GM21529 (cell line): Measurements from ENCODE around the gene RNF214.
"Not testable (repeated sequence)": the region's sequence is repeated elsewhere in the genome, so short reads cannot be mapped to it uniquely, and the experiment has no call there.

Experiments
- ATAC-seq: cut with Tn5 transposase; IDR thresholded peaks from one replicate; pipeline ENCODE4 v1.9.1; 2021; ENCODE audit not compliant: unreplicated experiment

RNF214 gene

DNA sequence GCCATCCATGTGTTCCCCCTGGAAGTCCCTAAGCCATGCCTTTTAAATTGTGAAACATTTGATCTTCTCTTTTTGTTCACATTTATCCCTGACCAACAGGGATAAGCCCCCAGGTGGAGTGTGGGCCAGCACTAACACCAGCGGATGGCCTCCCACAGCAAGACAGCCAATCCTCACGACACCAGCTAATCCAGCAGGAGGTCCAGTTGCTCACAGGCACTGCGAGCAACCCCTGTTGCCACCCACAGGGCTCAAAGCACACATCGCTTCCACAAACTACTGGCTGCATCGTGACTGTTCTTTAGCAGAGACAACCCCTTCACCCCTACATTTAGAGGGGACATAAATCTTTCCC lies 2.6 kb upstream of the RNF214 start:
- no peak for ATAC-seq

DNA sequence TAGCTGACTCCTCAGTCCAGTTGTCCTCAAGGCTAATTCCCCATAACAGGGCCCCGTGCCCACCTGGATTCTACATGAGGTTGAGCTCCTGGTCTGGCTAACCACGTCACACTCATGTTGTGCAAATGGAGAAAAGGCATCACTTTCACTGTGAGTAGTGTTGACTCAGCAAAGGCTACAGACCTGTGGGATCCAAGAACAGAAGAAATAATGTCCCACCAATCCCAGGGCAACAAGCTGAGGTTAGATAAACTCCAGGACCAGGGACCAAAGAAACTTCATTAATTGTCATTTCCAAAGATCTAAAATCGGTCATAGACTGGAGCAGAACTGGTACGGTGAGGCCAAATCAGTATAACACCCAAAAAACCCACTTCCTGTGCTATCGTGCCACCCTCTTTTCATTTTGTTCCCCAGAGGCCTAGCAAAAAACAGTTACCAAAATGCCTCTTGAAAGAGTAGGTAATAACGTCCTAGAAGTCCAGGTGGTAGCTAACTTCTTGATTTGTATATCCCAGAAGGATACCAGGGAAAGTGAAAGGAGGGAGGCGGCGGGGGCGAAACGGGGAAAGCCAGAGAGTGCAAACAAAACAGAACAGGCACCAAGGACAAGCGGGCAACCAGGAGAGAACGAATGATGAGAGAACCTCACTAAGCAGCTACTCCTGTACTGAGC lies 2.0 kb upstream of the RNF214 start:
- no peak for ATAC-seq

DNA sequence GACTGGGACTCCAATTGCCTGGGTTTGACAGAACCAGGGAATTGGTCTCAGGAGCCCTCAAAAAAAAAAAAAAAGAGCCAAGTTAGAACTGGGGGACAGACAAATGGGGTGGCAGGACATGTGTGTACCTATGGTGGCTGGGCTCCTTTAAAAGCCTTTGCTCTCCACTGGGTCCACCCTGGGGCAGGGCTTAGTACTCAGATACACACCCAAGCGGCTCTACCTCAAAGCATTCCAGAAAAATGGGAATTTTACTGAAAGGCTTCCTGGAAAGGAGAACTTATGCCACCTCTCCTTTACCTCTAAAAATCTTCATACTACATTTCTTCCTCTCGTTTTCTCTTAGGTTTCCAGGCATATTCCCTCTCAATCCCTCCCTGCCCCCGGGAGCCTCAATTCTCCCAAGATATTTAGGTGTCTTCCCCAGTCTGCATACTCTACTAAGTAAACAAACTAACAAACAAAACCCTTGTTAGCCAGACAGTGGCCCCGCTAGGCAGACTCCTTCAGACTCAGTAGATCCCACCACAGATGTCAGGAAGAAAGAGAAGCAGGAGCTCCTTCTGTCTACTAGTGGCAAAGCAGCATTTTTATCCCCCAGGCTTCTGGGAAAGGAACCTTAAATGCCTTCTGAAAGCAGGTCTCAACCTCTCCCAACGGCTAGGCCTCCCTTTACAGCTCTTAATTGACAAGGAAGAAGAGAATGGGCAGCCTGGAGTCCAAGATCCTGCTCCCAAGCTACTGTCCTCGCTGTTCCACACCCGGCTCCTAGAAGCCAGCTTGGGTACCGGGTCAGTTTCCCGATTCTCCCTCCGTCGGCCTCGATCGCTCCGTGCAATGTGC lies 1.3 kb upstream of the RNF214 start:
- ATAC-seq = no peak

DNA sequence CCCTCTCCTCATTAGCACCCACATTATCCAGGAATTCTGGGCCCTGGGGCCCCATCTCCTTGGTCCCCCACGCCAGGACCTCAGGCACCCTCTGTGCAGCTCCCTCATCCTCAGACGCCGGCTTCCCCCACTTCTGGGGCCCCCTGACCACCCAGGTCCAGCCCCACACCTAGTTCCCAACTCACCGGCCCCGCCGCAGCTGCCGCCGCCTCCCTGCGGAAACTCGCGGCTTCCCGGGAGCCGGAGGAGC lies 704 bp upstream of the RNF214 start, which contains the start of gene PCSK7:
PCSK7 (minus strand) TSS at position 232 of the 250 bp plus-strand sequence. CDS start 2,229 bp downstream, outside the sequence.
- no peak for ATAC-seq

DNA sequence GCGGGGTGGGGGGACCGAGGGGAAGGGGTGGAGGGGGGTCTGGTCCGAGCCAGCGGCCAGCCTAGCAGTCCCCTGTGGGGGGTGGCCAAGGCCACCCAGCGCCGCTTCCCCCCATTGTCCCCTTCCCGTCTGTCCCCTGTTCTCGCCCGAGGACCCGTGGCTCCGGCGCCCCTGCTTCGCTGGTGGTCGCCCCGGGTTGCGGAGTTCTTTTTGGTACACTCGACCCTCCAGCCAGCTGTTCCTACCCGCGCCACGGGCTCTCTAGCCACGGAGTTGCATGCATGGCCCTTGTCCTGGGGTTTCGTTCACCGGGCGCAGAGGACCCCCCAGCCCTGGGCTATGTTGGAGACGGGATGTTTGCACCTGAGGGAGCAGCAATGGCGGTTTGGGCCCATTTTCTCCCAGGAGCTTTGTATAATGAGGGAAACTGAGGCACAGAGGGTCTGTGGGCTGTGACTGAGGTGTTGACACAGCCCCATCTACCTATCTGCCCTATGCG lies 489 bp downstream of the RNF214 start:
- ATAC-seq = no peak

DNA sequence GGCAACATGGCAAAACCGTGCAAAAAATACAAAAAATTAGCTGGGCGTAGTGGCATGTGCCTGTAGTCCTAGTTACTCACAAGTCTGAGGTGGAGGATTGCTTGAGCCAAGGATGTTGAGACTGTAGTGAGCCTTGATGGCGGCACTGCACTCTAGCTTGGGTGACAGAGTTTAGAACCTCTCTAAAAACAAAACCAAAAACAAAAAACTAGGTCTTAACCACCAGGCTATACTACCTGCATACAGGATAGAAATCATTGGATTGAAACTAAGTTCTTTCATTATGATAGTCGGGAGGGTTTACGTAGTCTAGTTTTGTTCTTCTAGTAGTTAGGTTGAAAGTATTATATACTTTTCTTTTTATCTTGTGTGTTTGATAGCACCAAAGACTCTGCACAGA lies 5.8 kb downstream of the RNF214 start:
- ATAC-seq = no peak

DNA sequence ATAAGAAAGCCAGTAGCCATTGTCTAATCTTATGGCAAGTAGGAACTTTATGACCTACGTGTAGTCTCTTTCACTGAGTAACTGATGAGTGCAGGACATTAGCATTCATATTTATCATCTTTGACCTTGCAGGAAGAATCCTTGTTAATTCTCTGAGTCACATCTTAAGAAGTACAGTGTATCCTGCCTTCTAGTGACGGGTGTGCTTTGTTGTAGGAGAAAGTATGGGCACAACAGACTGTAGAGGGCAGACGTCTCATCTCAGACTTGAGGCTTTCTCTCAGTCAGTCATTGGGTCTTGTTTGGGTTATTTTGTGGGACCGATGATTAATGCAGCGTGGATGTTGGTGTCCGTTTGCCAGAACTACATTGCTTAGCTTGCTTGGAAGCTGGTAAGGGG lies 6.8 kb downstream of the RNF214 start:
- ATAC-seq = no peak

DNA sequence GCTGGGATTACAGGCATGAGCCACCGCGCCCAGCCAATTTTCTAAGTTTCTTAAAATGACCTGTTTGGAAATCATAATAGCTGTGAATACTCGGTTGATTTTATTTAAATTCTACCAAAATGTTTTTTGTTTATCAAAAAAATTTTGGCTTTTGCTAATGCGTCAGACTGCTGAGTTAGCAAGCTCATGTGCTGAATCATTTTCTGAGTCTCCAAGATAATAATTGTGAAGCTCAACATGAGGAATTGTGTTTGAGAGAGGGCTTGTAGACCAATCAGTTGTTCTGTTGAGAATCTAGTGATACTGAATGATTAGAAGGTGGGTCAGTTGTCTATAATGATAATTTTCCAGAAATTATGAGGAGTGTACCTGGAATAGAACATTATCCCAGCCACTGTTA lies 15.9 kb downstream of the RNF214 start:
- ATAC-seq = no peak

DNA sequence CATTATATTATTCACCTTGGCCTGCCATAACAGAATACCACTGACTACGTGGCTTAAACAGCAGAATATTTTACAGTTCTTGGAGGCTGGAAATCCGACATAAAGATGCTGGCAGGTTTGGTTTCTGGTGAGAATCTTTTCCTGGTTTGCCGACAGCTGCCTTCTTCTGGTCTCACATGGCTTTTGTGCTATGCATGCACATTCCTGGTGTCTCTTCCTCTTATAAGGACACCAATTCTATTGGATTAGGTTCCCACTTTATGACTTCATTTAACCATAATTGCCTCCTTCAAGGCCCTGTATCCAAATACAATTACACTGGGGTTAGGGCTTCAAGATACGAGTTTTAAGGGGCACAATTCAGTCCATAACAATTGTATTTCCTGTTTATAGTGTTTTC lies 17.1 kb downstream of the RNF214 start:
- ATAC-seq = no peak

DNA sequence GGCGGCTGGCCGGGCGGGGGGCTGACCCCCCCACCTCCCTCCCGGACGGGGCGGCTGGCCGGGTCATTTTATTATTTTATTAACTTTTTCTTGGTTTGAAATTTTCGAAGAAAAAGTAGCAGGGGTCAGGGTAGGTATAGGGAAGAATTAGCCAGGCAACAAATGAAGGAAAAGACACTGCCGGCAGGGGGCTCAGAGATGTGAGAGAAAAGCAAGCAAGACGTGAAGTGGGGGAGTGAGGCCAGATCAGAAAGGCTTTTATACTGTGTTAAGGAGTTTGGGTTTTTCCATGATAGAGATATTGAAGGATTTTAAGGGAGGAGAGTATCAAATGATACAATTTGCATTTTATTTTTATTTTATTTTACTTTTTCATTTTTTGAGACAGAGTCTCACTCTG lies 19.0 kb downstream of the RNF214 start:
- no peak for ATAC-seq

DNA sequence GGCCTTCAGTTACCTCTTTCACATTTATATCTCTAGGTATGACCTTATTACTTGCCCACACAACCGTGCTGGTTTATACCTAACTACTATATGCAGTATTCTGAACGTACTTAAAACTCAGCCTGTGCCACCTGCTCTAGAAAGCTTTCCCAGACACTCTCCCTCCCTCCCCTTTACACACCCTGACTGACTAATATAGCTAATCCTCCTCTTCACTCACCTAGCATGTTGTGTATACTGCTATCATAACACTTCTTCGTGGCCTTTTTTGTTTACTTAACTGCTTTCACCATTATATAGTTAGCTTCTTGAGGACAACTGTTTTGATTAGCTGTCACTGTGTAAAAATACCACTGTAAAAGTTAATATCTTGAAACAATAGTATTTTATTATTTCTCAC lies 23.5 kb downstream of the RNF214 start:
- no peak for ATAC-seq

DNA sequence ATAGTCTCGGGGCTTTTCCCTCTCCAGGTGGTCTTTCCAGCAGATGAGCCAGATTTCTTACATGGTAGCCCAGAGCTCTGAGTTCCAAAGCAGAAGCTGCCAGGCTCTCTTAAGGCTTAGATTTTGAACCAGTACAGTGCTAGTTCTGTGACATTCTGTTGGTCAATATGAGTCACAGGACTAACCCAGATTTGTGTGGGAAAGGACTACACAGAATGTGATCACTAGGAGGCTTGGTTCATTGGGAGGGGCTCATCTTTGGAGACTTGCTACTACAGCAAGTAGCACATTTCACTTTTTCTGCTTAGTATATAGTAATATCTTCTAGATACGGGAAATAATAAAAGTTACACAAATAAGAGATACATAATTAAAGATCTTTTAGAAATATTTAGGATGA lies 24.1 kb downstream of the RNF214 start:
- no peak for ATAC-seq

DNA sequence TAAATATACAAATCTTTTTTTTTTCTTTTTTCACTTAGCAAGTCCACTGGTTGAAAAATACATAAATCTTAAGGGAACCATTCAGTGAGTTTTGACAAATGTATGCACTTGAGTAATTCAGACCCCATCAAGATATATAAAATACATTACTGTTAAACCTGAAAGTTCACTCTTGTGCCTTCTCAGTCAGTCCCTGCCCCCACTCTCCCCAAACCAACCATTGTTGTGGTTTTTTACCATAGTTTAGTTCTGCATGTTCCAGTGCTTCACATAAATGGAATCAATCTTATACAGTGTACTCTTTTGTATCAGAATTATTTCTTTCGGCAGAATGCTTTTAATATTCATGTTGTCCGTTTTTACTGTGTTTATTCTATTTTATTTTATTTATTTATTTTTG lies 26.1 kb downstream of the RNF214 start:
- ATAC-seq = no peak

DNA sequence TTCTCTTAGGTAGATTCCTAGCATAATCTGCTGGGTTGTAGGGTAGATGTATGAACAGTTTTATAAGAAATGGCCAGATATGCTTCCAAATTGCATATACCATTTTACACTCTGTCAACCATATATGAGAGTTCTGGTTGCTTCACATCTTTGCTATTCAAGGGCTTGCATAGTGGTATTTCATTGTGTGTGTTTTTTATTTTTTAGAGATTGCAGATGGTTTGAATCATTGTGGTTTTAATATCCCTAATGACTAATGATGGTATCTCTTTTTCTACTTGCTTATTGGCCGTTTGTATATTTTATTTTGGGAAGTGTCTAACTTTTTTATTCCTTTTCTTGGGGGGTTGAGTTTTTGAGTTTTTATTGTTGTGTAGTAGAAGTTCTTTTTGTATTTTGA lies 26.9 kb downstream of the RNF214 start:
- no peak for ATAC-seq

DNA sequence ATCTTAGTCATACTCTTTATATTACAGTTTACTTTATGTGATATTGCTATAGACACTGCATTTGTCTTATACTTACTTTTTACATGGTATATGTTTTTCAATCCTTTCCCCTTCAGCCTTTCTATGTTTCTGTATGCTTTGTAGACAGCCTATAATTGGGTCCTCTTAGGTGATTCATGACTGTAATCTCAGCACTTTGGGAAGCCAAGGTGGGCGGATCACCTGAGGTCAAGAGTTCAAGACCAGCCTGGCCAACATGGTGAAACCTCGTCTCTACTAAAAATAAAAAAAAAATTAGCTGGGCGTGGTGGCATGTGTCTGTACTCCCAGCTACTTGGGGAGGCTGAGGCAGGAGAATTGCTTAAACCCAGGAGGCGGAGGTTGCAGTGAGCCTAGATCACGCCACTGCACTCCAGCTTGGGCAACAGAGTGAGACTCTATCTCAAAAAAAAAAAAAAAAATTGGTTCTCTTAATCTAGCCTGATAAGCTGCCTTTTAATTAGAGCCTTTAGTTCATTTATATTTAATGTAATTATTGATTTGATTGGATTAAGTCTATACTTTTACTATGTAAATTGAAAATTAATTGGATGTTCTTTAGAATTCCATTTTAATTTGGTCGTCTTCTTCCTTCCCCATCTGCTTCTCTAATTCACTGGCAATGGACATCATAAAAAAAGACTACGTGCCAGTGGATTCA lies 32.3 kb downstream of the RNF214 start:
- ATAC-seq = not testable (repeated sequence)

DNA sequence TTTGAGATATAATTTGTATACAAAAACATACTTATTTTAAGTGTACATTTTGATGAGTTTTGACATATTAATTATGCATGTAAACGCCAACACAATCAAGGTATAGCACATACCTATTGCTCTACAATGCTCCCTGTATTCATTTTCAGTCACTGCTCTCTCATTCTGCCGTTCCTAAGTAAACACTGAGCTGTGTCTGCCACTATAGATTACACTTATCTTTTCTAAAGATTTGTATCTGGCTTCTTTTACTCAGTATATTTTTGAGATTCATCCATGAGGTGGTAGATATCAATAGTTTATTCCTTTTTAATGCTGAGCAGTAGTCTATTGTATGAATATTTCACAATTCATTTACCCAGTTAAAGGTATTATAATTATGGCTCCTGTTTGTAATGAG lies 33.3 kb downstream of the RNF214 start:
- ATAC-seq = no peak

DNA sequence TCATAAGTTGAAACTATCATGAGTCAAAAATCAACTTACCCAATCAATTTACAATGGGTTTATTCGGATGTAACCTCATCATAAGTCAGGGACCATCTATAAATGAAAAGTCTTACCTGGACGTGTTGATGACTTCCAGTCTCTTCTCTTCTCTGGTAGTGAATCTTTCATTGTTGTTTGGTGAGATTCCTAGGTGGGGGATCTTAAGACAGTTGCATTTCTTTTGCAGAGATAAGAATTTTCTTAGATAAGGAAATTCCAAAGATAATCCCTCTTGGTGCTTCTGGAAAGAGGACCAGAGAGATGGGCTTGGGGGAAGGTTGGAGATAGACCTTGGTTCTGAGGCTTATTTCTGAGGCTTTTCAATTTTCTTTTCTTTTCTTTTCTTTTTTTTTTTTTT lies 37.4 kb downstream of the RNF214 start:
- no peak for ATAC-seq

DNA sequence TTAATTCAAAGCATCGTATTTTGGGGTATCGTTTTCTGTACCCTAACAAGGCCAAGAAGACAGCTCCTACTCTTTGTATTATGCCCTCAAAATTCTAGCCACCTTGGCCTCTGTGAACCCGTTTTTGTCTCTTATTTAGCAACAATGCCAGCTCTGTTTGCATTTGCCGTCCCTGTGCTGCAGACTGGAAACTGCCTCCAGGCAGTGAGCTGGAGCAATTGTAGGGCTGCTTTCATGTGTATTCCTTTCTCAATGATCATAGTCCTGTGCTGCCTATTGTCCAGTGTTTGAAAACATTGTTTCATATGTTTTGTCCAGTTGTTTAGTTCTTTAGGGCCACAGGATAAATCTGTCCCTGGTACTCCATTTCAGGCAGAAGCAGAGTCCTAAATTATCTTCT lies 38.7 kb downstream of the RNF214 start:
- no peak for ATAC-seq

DNA sequence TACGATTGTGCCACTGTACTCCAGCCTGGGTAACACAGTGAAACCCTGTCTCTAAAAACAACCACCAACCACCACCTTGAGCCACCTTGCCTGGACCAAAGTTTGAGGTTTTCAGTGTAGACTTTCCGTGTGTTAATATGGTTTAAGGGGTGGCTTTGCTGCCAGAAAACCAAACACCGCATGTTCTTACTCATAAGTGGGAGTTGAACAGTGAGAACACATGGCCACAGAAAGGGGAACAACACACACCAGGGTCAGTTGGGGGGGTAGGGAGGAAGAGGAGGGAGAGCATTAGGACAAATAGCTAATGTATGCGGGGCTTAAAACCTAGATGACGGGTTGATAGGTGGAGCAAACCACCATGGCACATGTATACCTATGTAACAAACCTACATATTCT lies 39.7 kb downstream of the RNF214 start:
- ATAC-seq = not testable (repeated sequence)

DNA sequence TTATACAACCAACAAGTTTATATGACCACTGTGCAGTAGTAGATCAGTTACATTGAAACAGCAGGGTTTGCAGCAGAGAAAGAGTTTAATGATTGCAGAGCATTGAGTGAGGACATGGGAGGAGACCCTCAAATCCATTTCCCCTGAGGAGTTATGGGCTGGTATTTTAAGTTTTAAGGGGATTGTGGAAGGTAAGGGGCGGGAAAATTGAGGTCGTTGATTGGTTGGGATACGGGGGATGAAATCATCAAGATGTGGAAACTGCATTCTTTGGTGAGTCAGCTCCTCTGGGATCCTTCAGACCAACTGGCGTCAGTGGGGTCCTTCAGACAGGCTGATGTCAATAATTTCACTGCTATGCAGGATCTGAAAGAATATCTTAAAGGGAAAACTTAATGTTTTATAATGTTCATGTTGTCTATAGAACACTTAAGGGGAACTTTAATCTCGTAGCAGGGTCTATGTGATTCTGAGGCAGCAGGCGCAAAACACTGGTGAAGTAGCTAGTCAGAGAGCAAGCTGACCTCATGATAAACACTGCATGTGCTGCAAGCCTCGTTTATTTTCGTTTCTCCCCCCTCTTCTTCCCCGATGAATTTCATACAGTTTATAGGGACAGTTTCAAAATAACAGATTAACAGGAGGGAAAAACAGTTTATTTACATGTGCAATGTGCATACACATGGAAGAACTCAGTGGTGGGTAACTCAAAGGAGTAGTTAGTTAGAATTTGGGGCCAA lies 41.2 kb downstream of the RNF214 start:
- ATAC-seq = no peak

DNA sequence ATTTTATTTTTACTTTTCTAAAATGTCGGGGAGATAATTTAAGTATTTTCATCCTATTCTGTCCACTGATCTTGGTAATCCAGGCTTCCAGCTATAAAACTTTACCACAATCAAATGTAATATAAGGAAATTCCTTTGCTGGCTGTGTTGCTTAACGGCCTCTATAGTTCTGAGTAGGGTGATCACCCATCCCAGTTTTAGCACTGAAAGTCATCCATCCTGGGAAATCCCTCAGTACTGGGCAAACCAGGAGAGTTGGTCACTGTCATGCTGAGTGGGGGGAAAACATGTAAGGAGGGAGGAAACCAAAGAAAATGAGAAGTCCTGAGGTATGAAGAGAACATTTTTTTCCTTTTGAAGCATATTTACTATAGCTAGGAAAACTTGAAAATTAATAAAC lies 45.9 kb downstream of the RNF214 start:
- no peak for ATAC-seq
